Uterus (tissue), 2 donors: Measurements from ENCODE around the gene DOCK1.

Source experiments
- CTCF ChIP-seq, 4 experiments: fragments of 200-600 bp in 2 of 4; fragments of 450-650 bp in 2 of 4; sonication (generic) in 2 of 4; IDR thresholded peaks; one replicate each; pipeline ENCODE4 v1.5.1; 2016 to 2019; ENCODE audit warnings: antibody characterized with exemption in 4 of 4, mild to moderate bottlenecking in 2 of 4, moderate library complexity in 1 of 4
- POLR2A ChIP-seq, 2 donors: fragments of 450-650 bp; IDR thresholded peaks; one replicate each; pipeline ENCODE4 v1.6.1; 2016; ENCODE audit warnings: antibody characterized with exemption in 2 of 2, mild to moderate bottlenecking in 1 of 2, moderate library complexity in 1 of 2

GRCh38 chr10:127402596-127403409 lies 497.6 kb downstream of the DOCK1 start:
- TF ChIP-seq CTCF (IDR thresholded peaks at IDR 0.05), result no peak
- TF ChIP-seq POLR2A (IDR thresholded peaks at IDR 0.05), result no peak
